SK-N-SH (cell line): ENCODE results near the gene HIPK4. TPM values are rescaled to one million over a fixed set of nuclear protein-coding genes. Genes with fewer than 3 reads are reported as not detected.
"Not testable (repeated sequence)": the region's sequence is repeated elsewhere in the genome, so short reads cannot be mapped to it uniquely, and the experiment has no call there.

ENCODE experiments used
- CTCF ChIA-PET: fragments of 300-600, 350-600 bp; formaldehyde crosslinking; extraction: SDS; loops from one replicate; lab custom pipeline; 2021; lab: Yijun Ruan, JAX
- POLR2A ChIA-PET: fragments of 350-600 bp; sonication (Branson Sonifier 250); formaldehyde crosslinking; extraction: SDS; loops from one replicate; lab custom pipeline; 2020; ENCODE audit warnings: antibody characterized with exemption, inconsistent platforms; lab: Yijun Ruan, JAX
- DNase-seq: peaks from one replicate; pipeline ENCODE4 v3.0.0; 2012
- H2AFZ ChIP-seq: fragments of 200-600 bp; sonication (generic); 2 replicates; pipeline ENCODE4 v1.8.1; 2016; ENCODE audit warnings: antibody characterized with exemption, mild to moderate bottlenecking, low read depth
- H3F3A ChIP-seq: fragments of 200-600 bp; sonication (generic); replicated peaks from 2 replicates; pipeline ENCODE3; 2016; ENCODE audit warnings: antibody characterized with exemption, mild to moderate bottlenecking; ENCODE audit not compliant: insufficient read depth
- H3K27ac ChIP-seq, 2 experiments: fragments of 200-500 bp in 1 of 2; fragments of 200-600 bp in 1 of 2; sonication (Bioruptor generic) in 1 of 2; sonication (generic), shearing (Covaris generic) in 1 of 2; 2 replicates each; pipeline versions ENCODE4 v1.5.1 to v1.6.1; 2014 to 2016; ENCODE audit warnings: low read depth in 2 of 2, inconsistent platforms in 1 of 2, low read length in 1 of 2, mild to moderate bottlenecking in 1 of 2, mixed read lengths in 1 of 2
- H3K27me3 ChIP-seq: fragments of 200-600 bp; sonication (generic), shearing (Covaris generic); 2 replicates; pipeline ENCODE4 v1.6.1; 2016; ENCODE audit warnings: mixed run types; ENCODE audit not compliant: insufficient read depth
- H3K36me3 ChIP-seq, 2 experiments: fragments of 200-500 bp in 1 of 2; fragments of 200-600 bp in 1 of 2; sonication (Bioruptor generic) in 1 of 2; sonication (generic) in 1 of 2; replicated peaks in 1 of 2; 2 replicates each; pipeline versions ENCODE3 to v1.5.1; 2014 to 2016; ENCODE audit warnings: low read length in 1 of 2, mild to moderate bottlenecking in 1 of 2; ENCODE audit not compliant: insufficient read depth in 2 of 2, control insufficient read depth in 1 of 2
- H3K4me1 ChIP-seq, 2 experiments: fragments of 200-500 bp in 1 of 2; fragments of 200-600 bp in 1 of 2; sonication (Bioruptor generic) in 1 of 2; sonication (generic), shearing (Covaris generic) in 1 of 2; 2 replicates each; pipeline versions ENCODE4 v1.5.1 to v1.6.1; 2014 to 2016; ENCODE audit warnings: low read depth in 1 of 2, low read length in 1 of 2, mixed run types in 1 of 2; ENCODE audit not compliant: insufficient read depth in 2 of 2, control insufficient read depth in 1 of 2
- H3K4me2 ChIP-seq: fragments of 200-600 bp; sonication (generic), shearing (Covaris generic); 2 replicates; pipeline ENCODE4 v1.6.1; 2017; ENCODE audit warnings: mixed run types
- H3K4me3 ChIP-seq, 2 experiments: fragments of 200-500 bp in 1 of 2; fragments of 200-600 bp in 1 of 2; sonication (Bioruptor generic) in 1 of 2; sonication (generic), shearing (Covaris generic) in 1 of 2; 2 replicates each; pipeline versions ENCODE4 v1.5.1 to v1.8.1; 2014 to 2016; ENCODE audit warnings: low read depth in 2 of 2, inconsistent platforms in 1 of 2, low read length in 1 of 2, mild to moderate bottlenecking in 1 of 2, mixed read lengths in 1 of 2, moderate library complexity in 1 of 2
- H3K79me2 ChIP-seq: fragments of 200-600 bp; sonication (generic); 2 replicates; pipeline ENCODE4 v1.8.1; 2017; ENCODE audit warnings: mild to moderate bottlenecking; ENCODE audit not compliant: insufficient read depth
- H3K9ac ChIP-seq: fragments of 200-600 bp; sonication (generic); 2 replicates; pipeline ENCODE4 v1.6.1; 2017; ENCODE audit warnings: mixed run types
- H3K9me2 ChIP-seq: fragments of 200-600 bp; sonication (generic); 2 replicates; pipeline ENCODE4 v1.6.1; 2017; ENCODE audit warnings: mixed run types
- H3K9me3 ChIP-seq: fragments of 200-600 bp; sonication (generic); 2 replicates; pipeline ENCODE4 v1.6.1; 2017; ENCODE audit warnings: mixed run types, mild to moderate bottlenecking, moderate library complexity
- H4K20me1 ChIP-seq: fragments of 200-600 bp; sonication (generic); 2 replicates; pipeline ENCODE4 v1.6.1; 2017; ENCODE audit warnings: mild to moderate bottlenecking, mixed run types; ENCODE audit not compliant: insufficient read depth
- CHD2 ChIP-seq: fragments of 150-350 bp; IDR thresholded peaks from 2 replicates; pipeline ENCODE4 v1.6.1; 2018; ENCODE audit warnings: low read length; ENCODE audit not compliant: partially characterized antibody
- CTCF ChIP-seq: fragments of 200-600 bp; sonication (generic); IDR thresholded peaks from 2 replicates; pipeline ENCODE4 v1.6.1; 2017; ENCODE audit warnings: antibody characterized with exemption, mild to moderate bottlenecking, moderate library complexity
- RFX5 ChIP-seq: IDR thresholded peaks from 2 replicates; pipeline ENCODE4 v1.6.1; 2012; ENCODE audit warnings: mild to moderate bottlenecking, improper control_type of control experiment, low read length
- YY1 ChIP-seq: IDR thresholded peaks from 2 replicates; pipeline ENCODE4 v1.4.0; 2012; ENCODE audit warnings: low read depth, mild to moderate bottlenecking
- WGBS: methylation state at CpG from one replicate; pipeline ENCODE4 v1.1.6; 2017; ENCODE audit warnings: low lambda C conversion rate; 5-methylcytosine and 5-hydroxymethylcytosine counted together
- polyA plus RNA-seq, 3 experiments: library from polyadenylated mRNA; depleted of rRNA; stranded (reverse); fragments of >200 nt; gene quantifications; 2 replicates each; pipeline ENCODE4 v1.2.3, GENCODE V29; 2012
- TF ChIP-seq, protein P1 (sequence below): IDR thresholded peaks from 2 replicates; pipeline ENCODE4 v1.6.1; 2012; ENCODE audit warnings: mild to moderate bottlenecking, low read depth, low read length, moderate library complexity
- TF ChIP-seq, protein P2 (sequence below): IDR thresholded peaks from 2 replicates; pipeline ENCODE4; 2012

HIPK4 gene
- polyA plus RNA-seq, 1 of the 3 experiments (the other 2 are of a cell fraction): 0.23 TPM

DNA sequence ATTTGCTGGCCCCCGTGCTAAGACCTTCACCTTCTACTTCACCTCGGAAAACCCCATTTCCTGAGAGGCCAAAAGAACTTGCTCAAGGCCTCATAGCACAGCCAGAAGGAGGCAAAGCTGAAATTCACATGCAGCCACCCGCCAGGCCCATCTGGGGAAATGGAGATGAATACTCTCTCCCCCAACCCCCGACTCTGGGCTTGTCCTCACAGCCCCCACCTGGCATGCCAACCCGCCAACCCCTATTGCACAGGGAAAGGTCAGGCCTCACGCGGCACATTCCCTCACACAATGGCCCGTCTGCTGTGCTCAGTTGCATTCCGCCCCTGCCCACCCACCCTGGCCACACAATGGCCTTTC is 20.0 kb upstream of the HIPK4 start (continued):
- TF ChIP-seq, protein P1, sequence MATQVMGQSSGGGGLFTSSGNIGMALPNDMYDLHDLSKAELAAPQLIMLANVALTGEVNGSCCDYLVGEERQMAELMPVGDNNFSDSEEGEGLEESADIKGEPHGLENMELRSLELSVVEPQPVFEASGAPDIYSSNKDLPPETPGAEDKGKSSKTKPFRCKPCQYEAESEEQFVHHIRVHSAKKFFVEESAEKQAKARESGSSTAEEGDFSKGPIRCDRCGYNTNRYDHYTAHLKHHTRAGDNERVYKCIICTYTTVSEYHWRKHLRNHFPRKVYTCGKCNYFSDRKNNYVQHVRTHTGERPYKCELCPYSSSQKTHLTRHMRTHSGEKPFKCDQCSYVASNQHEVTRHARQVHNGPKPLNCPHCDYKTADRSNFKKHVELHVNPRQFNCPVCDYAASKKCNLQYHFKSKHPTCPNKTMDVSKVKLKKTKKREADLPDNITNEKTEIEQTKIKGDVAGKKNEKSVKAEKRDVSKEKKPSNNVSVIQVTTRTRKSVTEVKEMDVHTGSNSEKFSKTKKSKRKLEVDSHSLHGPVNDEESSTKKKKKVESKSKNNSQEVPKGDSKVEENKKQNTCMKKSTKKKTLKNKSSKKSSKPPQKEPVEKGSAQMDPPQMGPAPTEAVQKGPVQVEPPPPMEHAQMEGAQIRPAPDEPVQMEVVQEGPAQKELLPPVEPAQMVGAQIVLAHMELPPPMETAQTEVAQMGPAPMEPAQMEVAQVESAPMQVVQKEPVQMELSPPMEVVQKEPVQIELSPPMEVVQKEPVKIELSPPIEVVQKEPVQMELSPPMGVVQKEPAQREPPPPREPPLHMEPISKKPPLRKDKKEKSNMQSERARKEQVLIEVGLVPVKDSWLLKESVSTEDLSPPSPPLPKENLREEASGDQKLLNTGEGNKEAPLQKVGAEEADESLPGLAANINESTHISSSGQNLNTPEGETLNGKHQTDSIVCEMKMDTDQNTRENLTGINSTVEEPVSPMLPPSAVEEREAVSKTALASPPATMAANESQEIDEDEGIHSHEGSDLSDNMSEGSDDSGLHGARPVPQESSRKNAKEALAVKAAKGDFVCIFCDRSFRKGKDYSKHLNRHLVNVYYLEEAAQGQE: no peak
- TF ChIP-seq, protein P2, sequence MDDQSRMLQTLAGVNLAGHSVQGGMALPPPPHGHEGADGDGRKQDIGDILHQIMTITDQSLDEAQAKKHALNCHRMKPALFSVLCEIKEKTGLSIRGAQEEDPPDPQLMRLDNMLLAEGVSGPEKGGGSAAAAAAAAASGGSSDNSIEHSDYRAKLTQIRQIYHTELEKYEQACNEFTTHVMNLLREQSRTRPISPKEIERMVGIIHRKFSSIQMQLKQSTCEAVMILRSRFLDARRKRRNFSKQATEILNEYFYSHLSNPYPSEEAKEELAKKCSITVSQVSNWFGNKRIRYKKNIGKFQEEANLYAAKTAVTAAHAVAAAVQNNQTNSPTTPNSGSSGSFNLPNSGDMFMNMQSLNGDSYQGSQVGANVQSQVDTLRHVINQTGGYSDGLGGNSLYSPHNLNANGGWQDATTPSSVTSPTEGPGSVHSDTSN: no peak
- no peak for TF ChIP-seq CHD2
- TF ChIP-seq CTCF: no peak
- no peak for TF ChIP-seq RFX5
- TF ChIP-seq YY1: no peak

DNA sequence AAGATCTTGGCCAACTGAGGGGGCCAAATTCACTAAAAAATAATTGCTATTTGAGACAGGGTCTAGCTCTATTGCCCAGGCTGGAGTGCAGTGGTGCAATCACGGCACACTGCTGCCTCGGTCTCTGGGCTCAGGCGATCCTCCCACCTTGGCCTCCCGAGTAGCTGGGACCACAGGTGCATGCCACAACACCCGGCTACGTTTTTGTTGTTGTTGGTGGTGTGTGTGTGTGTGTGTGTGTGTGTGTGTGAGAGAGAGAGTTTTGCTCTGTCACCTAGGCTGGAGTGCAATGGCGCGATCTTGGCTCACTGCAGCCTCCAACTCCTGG is 18.6 kb upstream of the HIPK4 start:
- H3F3A ChIP-seq, H3K9me3 ChIP-seq, H3K27ac ChIP-seq, H4K20me1 ChIP-seq, H3K79me2 ChIP-seq, H3K4me1 ChIP-seq, H3K4me2 ChIP-seq, DNase-seq, H2AFZ ChIP-seq, H3K36me3 ChIP-seq, H3K9ac ChIP-seq, POLR2A ChIA-PET, H3K27me3 ChIP-seq, H3K9me2 ChIP-seq, H3K4me3 ChIP-seq: not testable (repeated sequence)
- WGBS: 65% methylated on average over 5 of the region's 8 CpGs
- CTCF ChIA-PET: interaction anchor here (3.0 kb wide), 1 partner anchor 12 kb away, joined by 27 read pairs; no protein-coding TSS in a partner anchor
